HEK293 (cell line): ENCODE results near the gene AEN.

Source experiments
- CTCF ChIP-seq: fragments of 450-650 bp; formaldehyde crosslinking; IDR thresholded peaks from 2 replicates; pipeline ENCODE4 v1.5.1; 2016; ENCODE audit warnings: missing biosample characterization, missing genetic modification characterization
- GLI2 ChIP-seq: fragments of 450-650 bp; formaldehyde crosslinking; IDR thresholded peaks from 2 replicates; pipeline ENCODE4; 2017; ENCODE audit warnings: missing biosample characterization, missing genetic modification characterization, low read depth, borderline replicate concordance
- ZNF292 ChIP-seq: fragments of 450-650 bp; formaldehyde crosslinking; IDR thresholded peaks from 2 replicates; pipeline ENCODE4 v1.5.1; 2016; ENCODE audit warnings: low read depth, missing biosample characterization, missing genetic modification characterization, borderline replicate concordance
- ZNF629 ChIP-seq: fragments of 450-650 bp; formaldehyde crosslinking; IDR thresholded peaks from 2 replicates; pipeline ENCODE4 v1.5.1; 2017; ENCODE audit warnings: missing biosample characterization, missing genetic modification characterization
- TF ChIP-seq, protein P1 (sequence below): fragments of 450-650 bp; formaldehyde crosslinking; IDR thresholded peaks from 2 replicates; pipeline ENCODE4 v1.5.1; 2017; ENCODE audit warnings: missing biosample characterization, missing genetic modification characterization
- TF ChIP-seq, protein P2 (sequence below): fragments of 450-650 bp; formaldehyde crosslinking; IDR thresholded peaks from 2 replicates; pipeline ENCODE4 v1.5.1; 2016; ENCODE audit warnings: missing biosample characterization, missing genetic modification characterization

DNA sequence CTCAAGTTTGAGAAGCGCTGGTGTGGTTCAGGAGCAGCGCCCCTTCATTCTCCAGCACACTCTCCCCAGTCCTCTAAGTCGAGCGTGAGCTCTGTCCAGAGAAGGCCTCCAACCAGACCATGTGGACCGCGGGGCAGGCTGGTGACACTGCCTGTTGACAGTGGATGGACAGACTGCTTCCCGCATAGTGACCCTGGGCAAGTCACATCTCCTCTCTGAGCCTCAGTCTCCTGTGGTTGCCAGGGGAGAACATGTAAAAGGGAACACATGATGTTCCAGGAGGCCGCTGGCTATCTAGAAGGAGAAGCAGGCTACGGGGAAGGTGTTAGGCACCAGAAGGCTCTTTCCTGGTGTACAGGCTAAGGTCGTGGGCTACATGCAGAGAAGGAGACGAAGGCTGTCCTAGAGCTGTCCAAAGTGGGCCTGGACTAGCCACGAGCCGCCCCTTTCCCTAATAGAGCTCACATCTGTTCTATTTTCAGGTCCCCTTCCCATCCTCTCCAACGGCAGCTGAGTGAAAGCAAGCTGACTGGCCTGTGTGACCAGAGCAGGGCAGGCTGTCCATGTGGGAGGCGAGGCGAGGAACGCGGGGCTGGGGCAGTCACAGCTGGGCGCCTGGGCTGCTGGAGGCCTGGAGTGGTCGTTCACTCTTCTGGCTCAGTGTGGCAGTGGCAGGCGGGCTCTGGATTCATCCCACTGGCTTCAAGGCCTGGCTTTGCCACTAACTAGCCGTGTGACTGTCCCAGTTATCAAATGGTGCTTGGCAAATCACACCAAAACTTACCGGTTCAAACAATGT, 28.8 kb downstream of the AEN start:
- no peak for TF ChIP-seq ZNF629
- no peak for TF ChIP-seq CTCF
- TF ChIP-seq, protein P1, sequence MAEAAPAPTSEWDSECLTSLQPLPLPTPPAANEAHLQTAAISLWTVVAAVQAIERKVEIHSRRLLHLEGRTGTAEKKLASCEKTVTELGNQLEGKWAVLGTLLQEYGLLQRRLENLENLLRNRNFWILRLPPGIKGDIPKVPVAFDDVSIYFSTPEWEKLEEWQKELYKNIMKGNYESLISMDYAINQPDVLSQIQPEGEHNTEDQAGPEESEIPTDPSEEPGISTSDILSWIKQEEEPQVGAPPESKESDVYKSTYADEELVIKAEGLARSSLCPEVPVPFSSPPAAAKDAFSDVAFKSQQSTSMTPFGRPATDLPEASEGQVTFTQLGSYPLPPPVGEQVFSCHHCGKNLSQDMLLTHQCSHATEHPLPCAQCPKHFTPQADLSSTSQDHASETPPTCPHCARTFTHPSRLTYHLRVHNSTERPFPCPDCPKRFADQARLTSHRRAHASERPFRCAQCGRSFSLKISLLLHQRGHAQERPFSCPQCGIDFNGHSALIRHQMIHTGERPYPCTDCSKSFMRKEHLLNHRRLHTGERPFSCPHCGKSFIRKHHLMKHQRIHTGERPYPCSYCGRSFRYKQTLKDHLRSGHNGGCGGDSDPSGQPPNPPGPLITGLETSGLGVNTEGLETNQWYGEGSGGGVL (tag by site-specific recombination) = no peak
- no peak for TF ChIP-seq ZNF292 (tag by site-specific recombination)
- TF ChIP-seq, protein P2, sequence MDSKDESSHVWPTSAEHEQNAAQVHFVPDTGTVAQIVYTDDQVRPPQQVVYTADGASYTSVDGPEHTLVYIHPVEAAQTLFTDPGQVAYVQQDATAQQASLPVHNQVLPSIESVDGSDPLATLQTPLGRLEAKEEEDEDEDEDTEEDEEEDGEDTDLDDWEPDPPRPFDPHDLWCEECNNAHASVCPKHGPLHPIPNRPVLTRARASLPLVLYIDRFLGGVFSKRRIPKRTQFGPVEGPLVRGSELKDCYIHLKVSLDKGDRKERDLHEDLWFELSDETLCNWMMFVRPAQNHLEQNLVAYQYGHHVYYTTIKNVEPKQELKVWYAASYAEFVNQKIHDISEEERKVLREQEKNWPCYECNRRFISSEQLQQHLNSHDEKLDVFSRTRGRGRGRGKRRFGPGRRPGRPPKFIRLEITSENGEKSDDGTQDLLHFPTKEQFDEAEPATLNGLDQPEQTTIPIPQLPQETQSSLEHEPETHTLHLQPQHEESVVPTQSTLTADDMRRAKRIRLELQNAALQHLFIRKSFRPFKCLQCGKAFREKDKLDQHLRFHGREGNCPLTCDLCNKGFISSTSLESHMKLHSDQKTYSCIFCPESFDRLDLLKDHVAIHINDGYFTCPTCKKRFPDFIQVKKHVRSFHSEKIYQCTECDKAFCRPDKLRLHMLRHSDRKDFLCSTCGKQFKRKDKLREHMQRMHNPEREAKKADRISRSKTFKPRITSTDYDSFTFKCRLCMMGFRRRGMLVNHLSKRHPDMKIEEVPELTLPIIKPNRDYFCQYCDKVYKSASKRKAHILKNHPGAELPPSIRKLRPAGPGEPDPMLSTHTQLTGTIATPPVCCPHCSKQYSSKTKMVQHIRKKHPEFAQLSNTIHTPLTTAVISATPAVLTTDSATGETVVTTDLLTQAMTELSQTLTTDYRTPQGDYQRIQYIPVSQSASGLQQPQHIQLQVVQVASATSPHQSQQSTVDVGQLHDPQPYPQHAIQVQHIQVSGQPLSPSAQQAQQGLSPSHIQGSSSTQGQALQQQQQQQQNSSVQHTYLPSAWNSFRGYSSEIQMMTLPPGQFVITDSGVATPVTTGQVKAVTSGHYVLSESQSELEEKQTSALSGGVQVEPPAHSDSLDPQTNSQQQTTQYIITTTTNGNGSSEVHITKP (tag by site-specific recombination) = no peak
- TF ChIP-seq GLI2 = no peak
